Measurements from ENCODE around the gene TNRC6C.
A peak's percentile ranks its signal among the peaks of the same experiment; 100 is the strongest.

Gene TNRC6C

DNA sequence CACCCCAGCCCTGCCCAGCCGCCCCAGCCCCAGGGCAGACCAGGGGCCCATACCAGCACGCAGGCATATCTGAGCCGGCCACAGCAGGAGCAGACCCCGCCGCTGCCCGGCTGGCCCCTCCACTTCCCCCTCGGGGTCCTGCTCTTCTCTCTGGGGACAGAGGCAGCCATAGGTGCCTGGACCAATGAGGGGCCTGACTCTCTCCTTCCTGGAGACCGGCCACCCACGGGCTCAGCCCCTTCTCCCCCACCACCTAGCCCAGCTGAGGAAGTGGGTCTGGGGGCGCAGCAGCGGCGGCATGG is 166.3 kb downstream of the TNRC6C start:
- Histone ChIP-seq H3K4me3 (IDR thresholded peaks at IDR 0.05; ENCODE audit: insufficient read depth, low read depth, low read length) (no peak overlapping the region), H3K9ac (no peak overlapping the region), H3K4me2 (no peak overlapping the region), H3K27ac (no peak overlapping the region), H3K4me1 (ENCODE audit: low read depth, poor library complexity, severe bottlenecking) (peaks cover 60% of the 10 kb centered on the region), H3K79me2 (ENCODE audit: insufficient read depth, low read depth) (peaks cover 25% of the 10 kb centered on the region; the same call in 1 of the 2 replicates), H2AFZ (ENCODE audit: low read depth) (no peak overlapping the region), H4K20me1 (ENCODE audit: insufficient read depth) (no peaks in the 10 kb centered on the region), H3K27me3 (ENCODE audit: insufficient read depth, low read depth) (no peaks in the 10 kb centered on the region), H3K36me3 (ENCODE audit: insufficient read depth) (no peaks in the 10 kb centered on the region)
- TF ChIP-seq CTCF (conservative IDR thresholded peaks at IDR 0.05; ENCODE audit: low read depth, low read length) = no peak

- Histone ChIP-seq H3K4me1 (ENCODE audit: low read depth, poor library complexity, severe bottlenecking) (peaks cover 60% of the 10 kb centered on the region), H3K79me2 (ENCODE audit: insufficient read depth, low read depth) (peaks cover 26% of the 10 kb centered on the region; the same call in 1 of the 2 replicates), H2AFZ (ENCODE audit: low read depth) (no peak overlapping the region), H3K4me3 (IDR thresholded peaks at IDR 0.05; ENCODE audit: insufficient read depth, low read depth, low read length) (no peak overlapping the region), H3K9ac (no peak overlapping the region), H4K20me1 (ENCODE audit: insufficient read depth) (no peaks in the 10 kb centered on the region), H3K36me3 (ENCODE audit: insufficient read depth) (no peaks in the 10 kb centered on the region), H3K27me3 (ENCODE audit: insufficient read depth, low read depth) (no peaks in the 10 kb centered on the region), H3K27ac (no peak overlapping the region), H3K4me2 (no peak overlapping the region)
- TF ChIP-seq CTCF (conservative IDR thresholded peaks at IDR 0.05; ENCODE audit: low read depth, low read length) = no peak
These were observed 166.8 kb downstream of the TNRC6C start for GRCh38 chr17:78125138-78125913.

- Histone ChIP-seq H3K4me1 (ENCODE audit: low read depth, poor library complexity, severe bottlenecking) (peaks cover 60% of the 10 kb centered on the region), H3K79me2 (ENCODE audit: insufficient read depth, low read depth) (peaks cover 35% of the 10 kb centered on the region), H3K4me2 (peak overlapping the region; percentile 97; the same call in 1 of the 2 replicates), H3K27me3 (ENCODE audit: insufficient read depth, low read depth) (no peaks in the 10 kb centered on the region), H3K27ac (no peak overlapping the region; the same call in 1 of the 2 replicates), H2AFZ (ENCODE audit: low read depth) (no peak overlapping the region), H3K36me3 (ENCODE audit: insufficient read depth) (no peaks in the 10 kb centered on the region), H3K9ac (no peak overlapping the region), H4K20me1 (ENCODE audit: insufficient read depth) (no peaks in the 10 kb centered on the region), H3K4me3 (IDR thresholded peaks at IDR 0.05; ENCODE audit: insufficient read depth, low read depth, low read length) (no peak overlapping the region)
- TF ChIP-seq CTCF (conservative IDR thresholded peaks at IDR 0.05; ENCODE audit: low read depth, low read length) = no peak
These were observed 167.7 kb downstream of the TNRC6C start for GRCh38 chr17:78125976-78126894.

DNA sequence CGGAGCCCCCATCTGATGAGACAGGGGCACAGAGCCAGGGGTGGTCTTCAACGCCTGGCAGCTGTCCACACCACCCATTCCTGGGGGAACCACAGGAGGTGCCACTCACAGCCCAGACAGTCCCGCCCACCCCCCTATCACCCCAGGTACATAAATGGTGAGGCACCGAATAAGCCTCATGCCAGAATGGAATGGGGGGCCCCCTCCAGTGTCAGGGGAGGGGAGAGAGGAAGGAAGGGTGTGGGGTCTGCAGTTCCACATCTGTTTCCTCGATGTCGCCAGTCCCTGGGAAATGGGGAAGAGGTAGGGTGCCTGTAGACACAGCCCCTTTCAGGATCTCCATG is 168.4 kb downstream of the TNRC6C start:
- no peak for TF ChIP-seq CTCF (conservative IDR thresholded peaks at IDR 0.05; ENCODE audit: low read depth, low read length)
- H3K27ac ChIP-seq = peak overlapping the region; percentile 50; the same call in 1 of the 2 replicates
- no peak overlapping the region for H3K4me3 ChIP-seq (IDR thresholded peaks at IDR 0.05; ENCODE audit: insufficient read depth, low read depth, low read length)
- H2AFZ ChIP-seq (ENCODE audit: low read depth) = no peak overlapping the region
- peaks cover 38% of the 10 kb centered on the region for H3K79me2 ChIP-seq (ENCODE audit: insufficient read depth, low read depth)
- peak overlapping the region; percentile 97 for H3K4me2 ChIP-seq
- H3K36me3 ChIP-seq (ENCODE audit: insufficient read depth) = no peaks in the 10 kb centered on the region
- H4K20me1 ChIP-seq (ENCODE audit: insufficient read depth) = no peaks in the 10 kb centered on the region
- no peak overlapping the region for H3K9ac ChIP-seq
- peaks cover 55% of the 10 kb centered on the region for H3K4me1 ChIP-seq (ENCODE audit: low read depth, poor library complexity, severe bottlenecking)
- no peaks in the 10 kb centered on the region for H3K27me3 ChIP-seq (ENCODE audit: insufficient read depth, low read depth)

Measured in KMS-11 (cell line).